ENCODE measurements around the gene KLHL3. TPM values are rescaled to one million over a fixed set of nuclear protein-coding genes. Genes with fewer than 3 reads are reported as not detected.

Gene KLHL3
- total and polyA plus RNA-seq, 2 donors (not counting 3 experiments of a cell fraction or from before 2014, with no cell fraction given) = 8.8 to 13.6 TPM

DNA sequence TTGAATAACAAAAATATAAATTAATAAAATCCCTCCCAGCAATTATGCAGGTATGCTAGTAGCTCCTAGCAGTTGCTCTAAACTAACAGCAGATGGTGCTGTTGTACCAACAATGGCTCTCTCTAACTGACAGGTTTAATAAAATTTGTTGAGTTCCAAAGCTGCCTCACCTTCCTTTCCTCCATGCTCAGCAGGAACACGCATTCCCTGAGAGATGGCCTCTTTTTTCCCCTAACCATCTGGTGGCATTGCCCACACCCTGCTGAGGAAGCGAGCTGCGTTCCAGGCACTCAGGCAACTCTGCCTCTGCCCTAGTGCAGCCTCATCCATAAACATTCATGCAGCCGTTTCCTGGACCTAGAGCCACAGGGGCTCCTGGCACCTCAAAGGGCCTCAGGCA lies 106.2 kb downstream of the KLHL3 start:
- TF ChIP-seq, protein P1, sequence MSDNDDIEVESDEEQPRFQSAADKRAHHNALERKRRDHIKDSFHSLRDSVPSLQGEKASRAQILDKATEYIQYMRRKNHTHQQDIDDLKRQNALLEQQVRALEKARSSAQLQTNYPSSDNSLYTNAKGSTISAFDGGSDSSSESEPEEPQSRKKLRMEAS (IDR thresholded peaks at IDR 0.05; ENCODE audit: insufficient read depth, insufficient read length) = no peak
- no peak for TF ChIP-seq POLR2A (IDR thresholded peaks at IDR 0.05; ENCODE audit: low read depth, low read length)
- no peak for TF ChIP-seq MYC (IDR thresholded peaks at IDR 0.05; ENCODE audit: low read depth, low read length)
- TF ChIP-seq FOS (IDR thresholded peaks at IDR 0.05; ENCODE audit: borderline replicate concordance, insufficient read depth, low read length) = no peak
- TF ChIP-seq, protein P2, sequence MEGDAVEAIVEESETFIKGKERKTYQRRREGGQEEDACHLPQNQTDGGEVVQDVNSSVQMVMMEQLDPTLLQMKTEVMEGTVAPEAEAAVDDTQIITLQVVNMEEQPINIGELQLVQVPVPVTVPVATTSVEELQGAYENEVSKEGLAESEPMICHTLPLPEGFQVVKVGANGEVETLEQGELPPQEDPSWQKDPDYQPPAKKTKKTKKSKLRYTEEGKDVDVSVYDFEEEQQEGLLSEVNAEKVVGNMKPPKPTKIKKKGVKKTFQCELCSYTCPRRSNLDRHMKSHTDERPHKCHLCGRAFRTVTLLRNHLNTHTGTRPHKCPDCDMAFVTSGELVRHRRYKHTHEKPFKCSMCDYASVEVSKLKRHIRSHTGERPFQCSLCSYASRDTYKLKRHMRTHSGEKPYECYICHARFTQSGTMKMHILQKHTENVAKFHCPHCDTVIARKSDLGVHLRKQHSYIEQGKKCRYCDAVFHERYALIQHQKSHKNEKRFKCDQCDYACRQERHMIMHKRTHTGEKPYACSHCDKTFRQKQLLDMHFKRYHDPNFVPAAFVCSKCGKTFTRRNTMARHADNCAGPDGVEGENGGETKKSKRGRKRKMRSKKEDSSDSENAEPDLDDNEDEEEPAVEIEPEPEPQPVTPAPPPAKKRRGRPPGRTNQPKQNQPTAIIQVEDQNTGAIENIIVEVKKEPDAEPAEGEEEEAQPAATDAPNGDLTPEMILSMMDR (IDR thresholded peaks at IDR 0.05; ENCODE audit: extremely low read depth in 1 of 2, insufficient read depth in 1 of 2, low read depth in 1 of 2, low read length in 2 of 2) = peak; percentile 62 to 76
- TF ChIP-seq EZH2 (IDR thresholded peaks at IDR 0.05; ENCODE audit: borderline replicate concordance, low read depth, low read length, severe bottlenecking) = no peak
- H3K9me3 ChIP-seq (replicated peaks; ENCODE audit: control insufficient read depth, insufficient read depth, low read length) = no peaks in the 10 kb centered on the region
- POLR2A ChIA-PET = interaction anchor here (1.1 to 1.2 kb wide), 2 partner anchors 113 to 124 kb away, joined by 3 to 5 read pairs; no protein-coding TSS in a partner anchor
- H3K27ac ChIP-seq (ENCODE audit: insufficient read depth, low read depth, low read length) = no peak overlapping the region
- dilution Hi-C loops (cut with MboI; ENCODE audit: extremely low pct_ligation_motif_present, low sequenced_read_pairs) = no loop called here
- no peak overlapping the region for H3K4me2 ChIP-seq (ENCODE audit: insufficient read depth, low read length)
- CTCF ChIA-PET = interaction anchor here (0.5 to 6.0 kb wide), 60 partner anchors 11 to 827 kb away, joined by 3 to 375 read pairs (median 5); partner anchors contain the start of genes HNRNPA0 and KLHL3
- peaks cover 3% of the 10 kb centered on the region for H3K4me1 ChIP-seq (ENCODE audit: control insufficient read depth, extremely low read depth, insufficient read depth, low read length)
- FAIRE-seq (peak; percentile 83), DNase-seq (ENCODE audit: low read depth, low spot score) (peak; percentile 60)
- H3K27me3 ChIP-seq (ENCODE audit: control insufficient read depth in 2 of 2, insufficient read depth in 2 of 2, low read length in 2 of 2) = no peaks in the 10 kb centered on the region
- H3K9me1 ChIP-seq (replicated peaks; ENCODE audit: control insufficient read depth, extremely low read depth, insufficient read depth, low read length) = no peaks in the 10 kb centered on the region
- H3K4me3 ChIP-seq (replicated peaks in 1 of 3; ENCODE audit: insufficient read depth in 1 of 3, low read depth in 1 of 3, low read length in 3 of 3) = no peak overlapping the region
- intact Hi-C loops (cut with micrococcal nuclease) = loop anchor here (1.0 to 10.0 kb wide), 7 partner anchors 31 to 504 kb away; partner anchors contain the start of gene FAM13B
- H2AFZ ChIP-seq (ENCODE audit: low read depth, low read length) = peak overlapping the region; percentile 57
- H3K79me2 ChIP-seq (ENCODE audit: control insufficient read depth, insufficient read depth, low read length) = no peaks in the 10 kb centered on the region
- no peak overlapping the region for H3K9ac ChIP-seq (replicated peaks; ENCODE audit: extremely low read depth, insufficient read depth, low read length)
- H4K20me1 ChIP-seq (replicated peaks; ENCODE audit: control insufficient read depth, extremely low read depth, insufficient read depth, low read length) = no peaks in the 10 kb centered on the region
- no TSS peak for BruUV-seq (replicated peaks)
- peaks cover 0 to 16% of the 10 kb centered on the region in 2 experiments for H3K36me3 ChIP-seq (ENCODE audit: control insufficient read depth in 2 of 2, extremely low read depth in 1 of 2, insufficient read depth in 2 of 2, low read length in 2 of 2)

All from endothelial cell of umbilical vein (primary cell).